Trophoblast cell (in vitro differentiated cells and primary cell): ENCODE measurements around the gene ZFP57.

Source experiments
- DNase-seq, 2 donors: peaks; one replicate each; pipeline ENCODE4 v3.0.0-alpha.2; 2016
- H2AFZ ChIP-seq: 2 replicates; pipeline ENCODE4 v1.6.1; 2013; ENCODE audit warnings: low read length, moderate library complexity, mild to moderate bottlenecking; ENCODE audit not compliant: insufficient read depth, poor library complexity
- H2AK5ac ChIP-seq: 2 replicates; pipeline ENCODE4 v1.6.1; 2013; ENCODE audit warnings: mild to moderate bottlenecking, low read length
- H2BK120ac ChIP-seq: 2 replicates; pipeline ENCODE4 v1.6.1; 2013; ENCODE audit warnings: low read length, mild to moderate bottlenecking, moderate library complexity; ENCODE audit not compliant: insufficient read depth, poor library complexity
- H2BK12ac ChIP-seq: 2 replicates; pipeline ENCODE4 v1.6.1; 2013; ENCODE audit warnings: mild to moderate bottlenecking, low read length, moderate library complexity
- H2BK5ac ChIP-seq: 2 replicates; pipeline ENCODE4 v1.6.1; 2013; ENCODE audit warnings: low read length, low read depth, moderate library complexity, mild to moderate bottlenecking; ENCODE audit not compliant: poor library complexity
- H3K14ac ChIP-seq: 2 replicates; pipeline ENCODE4 v1.6.1; 2013; ENCODE audit warnings: mild to moderate bottlenecking, low read length
- H3K18ac ChIP-seq: 2 replicates; pipeline ENCODE4 v1.6.1; 2013; ENCODE audit warnings: mild to moderate bottlenecking, low read length
- H3K23ac ChIP-seq: 2 replicates; pipeline ENCODE4 v1.6.1; 2013; ENCODE audit warnings: low read length
- H3K27ac ChIP-seq: 2 replicates; pipeline ENCODE4 v1.5.1; 2013; ENCODE audit warnings: low read depth, mild to moderate bottlenecking, inconsistent platforms, low read length, moderate library complexity
- H3K27me3 ChIP-seq: 2 replicates; pipeline ENCODE4 v1.6.1; 2013; ENCODE audit warnings: inconsistent platforms, mild to moderate bottlenecking, low read length, moderate library complexity; ENCODE audit not compliant: insufficient read depth
- H3K36me3 ChIP-seq, 2 experiments: 1 replicate in 1 of 2; 2 replicates in 1 of 2; pipeline ENCODE4 v1.6.1; 2013; ENCODE audit warnings: low read length in 2 of 2, mild to moderate bottlenecking in 2 of 2, moderate library complexity in 1 of 2; ENCODE audit not compliant: insufficient read depth in 2 of 2, control insufficient read depth in 1 of 2
- H3K4ac ChIP-seq: 2 replicates; pipeline ENCODE4 v1.6.1; 2013; ENCODE audit warnings: low read depth, mild to moderate bottlenecking, low read length, moderate library complexity
- H3K4me1 ChIP-seq, 2 experiments: 1 replicate in 1 of 2; 2 replicates in 1 of 2; pipeline ENCODE4 v1.6.1; 2013; ENCODE audit warnings: low read length in 2 of 2, mild to moderate bottlenecking in 2 of 2, moderate library complexity in 1 of 2; ENCODE audit not compliant: insufficient read depth in 2 of 2, control insufficient read depth in 1 of 2
- H3K4me2 ChIP-seq: 2 replicates; pipeline ENCODE4 v1.6.1; 2013; ENCODE audit warnings: inconsistent platforms, mild to moderate bottlenecking, low read length, moderate library complexity
- H3K4me3 ChIP-seq: 2 replicates; pipeline ENCODE4 v1.5.1; 2013; ENCODE audit warnings: mild to moderate bottlenecking, low read depth, low read length, inconsistent platforms
- H3K79me1 ChIP-seq: one replicate; pipeline ENCODE4 v1.6.1; 2013; ENCODE audit warnings: low read length
- H3K79me2 ChIP-seq: 2 replicates; pipeline ENCODE4 v1.6.1; 2013; ENCODE audit warnings: low read length, mild to moderate bottlenecking; ENCODE audit not compliant: control insufficient read depth, insufficient read depth, poor library complexity
- H3K9ac ChIP-seq: 2 replicates; pipeline ENCODE4 v1.6.1; 2013; ENCODE audit warnings: mild to moderate bottlenecking, low read length
- H3K9me3 ChIP-seq: 2 replicates; pipeline ENCODE4 v1.6.1; 2013; ENCODE audit warnings: low read depth, mild to moderate bottlenecking, control low read depth, inconsistent platforms, low read length; ENCODE audit not compliant: insufficient read depth
- H4K12ac ChIP-seq: 2 replicates; pipeline ENCODE4 v1.6.1; 2013; ENCODE audit warnings: low read depth, mild to moderate bottlenecking, low read length, moderate library complexity
- H4K8ac ChIP-seq: 2 replicates; pipeline ENCODE4 v1.6.1; 2013; ENCODE audit warnings: low read depth, mild to moderate bottlenecking, low read length, moderate library complexity
- H4K91ac ChIP-seq: one replicate; pipeline ENCODE4 v1.6.1; 2013; ENCODE audit warnings: low read depth, mild to moderate bottlenecking, low read length, moderate library complexity
- WGBS: extraction: QIAGEN DNeasy Blood & Tissue Kit; methylation state at CpG from one replicate; pipeline ENCODE4 v1.1.7; 2013; ENCODE audit warnings: missing lambda C conversion rate; ENCODE audit not compliant: insufficient read length, insufficient coverage; ENCODE audit errors: extremely low coverage; 5-methylcytosine and 5-hydroxymethylcytosine counted together

ZFP57 gene

DNA sequence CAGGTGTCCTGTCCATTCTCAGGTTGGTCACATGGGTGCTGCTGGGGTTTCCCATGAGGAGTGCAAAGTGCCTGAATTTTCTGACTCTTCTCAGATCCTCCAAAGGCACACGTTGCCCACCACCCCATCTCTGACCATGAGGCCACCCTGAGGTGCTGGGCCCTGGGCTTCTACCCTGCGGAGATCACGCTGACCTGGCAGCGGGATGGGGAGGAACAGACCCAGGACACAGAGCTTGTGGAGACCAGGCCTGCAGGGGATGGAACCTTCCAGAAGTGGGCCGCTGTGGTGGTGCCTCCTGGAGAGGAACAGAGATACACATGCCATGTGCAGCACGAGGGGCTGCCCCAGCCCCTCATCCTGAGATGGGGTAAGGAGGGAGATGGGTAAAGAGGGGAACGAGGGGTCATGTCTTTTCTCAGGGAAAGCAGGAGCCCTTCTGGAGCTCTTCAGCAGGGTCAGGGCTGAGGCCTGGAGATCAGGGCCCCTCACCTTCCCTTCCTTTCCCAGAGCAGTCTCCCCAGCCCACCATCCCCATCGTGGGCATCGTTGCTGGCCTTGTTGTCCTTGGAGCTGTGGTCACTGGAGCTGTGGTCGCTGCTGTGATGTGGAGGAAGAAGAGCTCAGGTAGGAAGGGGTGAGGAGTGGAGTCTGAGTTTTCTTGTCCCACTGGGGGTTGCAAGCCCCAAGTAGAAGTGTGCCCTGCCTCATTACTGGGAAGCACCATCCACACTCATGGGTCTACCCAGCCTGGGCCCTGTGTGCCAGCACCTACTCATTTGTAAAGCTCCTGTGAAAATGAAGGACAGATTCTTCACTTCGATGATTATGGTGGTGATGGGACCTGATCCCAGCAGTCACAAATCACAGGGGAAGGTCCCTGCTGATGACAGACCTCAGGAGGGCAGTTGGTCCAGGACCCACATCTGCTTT, 44.3 kb upstream of the ZFP57 start:
- H4K91ac ChIP-seq = no peak overlapping the region
- no peaks in the 10 kb centered on the region for H3K79me2 ChIP-seq
- no peak overlapping the region for H2BK12ac ChIP-seq
- no peaks in the 10 kb centered on the region for H3K79me1 ChIP-seq
- no peaks in the 10 kb centered on the region for H3K36me3 ChIP-seq
- H4K12ac ChIP-seq = no peak overlapping the region
- H3K9ac ChIP-seq = no peak overlapping the region
- H2AK5ac ChIP-seq = no peak overlapping the region
- H3K9me3 ChIP-seq = no peaks in the 10 kb centered on the region
- H2BK120ac ChIP-seq = no peak overlapping the region
- H3K4me1 ChIP-seq = peaks cover 5 to 6% of the 10 kb centered on the region in 2 experiments
- no peak overlapping the region for H3K27ac ChIP-seq
- H3K4ac ChIP-seq = no peak overlapping the region
- no peak overlapping the region for H3K18ac ChIP-seq
- no peak overlapping the region for H3K4me2 ChIP-seq
- WGBS = no CpG with 5 or more reads among the region's 11 CpGs
- DNase-seq = no peak
- H3K4me3 ChIP-seq = no peak overlapping the region
- no peak overlapping the region for H2AFZ ChIP-seq
- H3K27me3 ChIP-seq = peaks cover 27% of the 10 kb centered on the region
- no peak overlapping the region for H3K14ac ChIP-seq
- no peak overlapping the region for H3K23ac ChIP-seq
- H4K8ac ChIP-seq = no peak overlapping the region
- H2BK5ac ChIP-seq = no peak overlapping the region

DNA sequence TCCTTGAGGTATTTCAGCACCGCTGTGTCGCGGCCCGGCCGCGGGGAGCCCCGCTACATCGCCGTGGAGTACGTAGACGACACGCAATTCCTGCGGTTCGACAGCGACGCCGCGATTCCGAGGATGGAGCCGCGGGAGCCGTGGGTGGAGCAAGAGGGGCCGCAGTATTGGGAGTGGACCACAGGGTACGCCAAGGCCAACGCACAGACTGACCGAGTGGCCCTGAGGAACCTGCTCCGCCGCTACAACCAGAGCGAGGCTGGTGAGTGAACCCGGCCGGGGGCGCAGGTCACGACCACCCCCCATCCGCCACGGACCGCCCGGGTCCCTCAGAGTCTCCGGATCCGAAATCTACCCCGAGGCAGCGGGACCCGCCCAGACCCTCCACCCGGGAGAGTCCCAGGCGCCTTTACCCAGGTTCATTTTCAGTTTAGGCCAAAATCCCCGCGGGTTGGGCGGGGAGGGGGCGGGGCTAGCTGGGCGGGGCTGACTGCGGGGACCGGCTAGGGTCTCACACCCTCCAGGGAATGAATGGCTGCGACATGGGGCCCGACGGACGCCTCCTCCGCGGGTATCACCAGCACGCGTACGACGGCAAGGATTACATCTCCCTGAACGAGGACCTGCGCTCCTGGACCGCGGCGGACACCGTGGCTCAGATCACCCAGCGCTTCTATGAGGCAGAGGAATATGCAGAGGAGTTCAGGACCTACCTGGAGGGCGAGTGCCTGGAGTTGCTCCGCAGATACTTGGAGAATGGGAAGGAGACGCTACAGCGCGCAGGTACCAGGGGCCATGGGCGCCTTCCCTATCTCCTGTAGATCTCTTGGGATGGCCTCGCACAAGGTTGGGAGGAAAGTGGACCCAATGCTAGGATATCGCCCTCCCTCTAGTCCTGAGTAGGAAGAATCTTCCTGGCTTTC, 43.0 kb upstream of the ZFP57 start:
- Histone ChIP-seq H2BK12ac (no peak overlapping the region), H4K8ac (no peak overlapping the region), H2AFZ (peak overlapping the region; percentile 4), H3K14ac (no peak overlapping the region), H3K27ac (no peak overlapping the region), H3K4me2 (peak overlapping the region; percentile 79), H3K4me3 (peak overlapping the region; percentile 68), H3K4me1 (peaks cover 5 to 6% of the 10 kb centered on the region in 2 experiments), H3K79me2 (no peaks in the 10 kb centered on the region), H2BK5ac (no peak overlapping the region), H3K23ac (no peak overlapping the region), H2BK120ac (no peak overlapping the region), H3K18ac (no peak overlapping the region), H2AK5ac (no peak overlapping the region), H4K91ac (no peak overlapping the region), H3K9me3 (no peaks in the 10 kb centered on the region), H4K12ac (no peak overlapping the region), H3K79me1 (no peaks in the 10 kb centered on the region), H3K9ac (no peak overlapping the region), H3K4ac (no peak overlapping the region), H3K27me3 (peaks cover 27% of the 10 kb centered on the region), H3K36me3 (no peaks in the 10 kb centered on the region)
- WGBS = no CpG with 5 or more reads among the region's 76 CpGs
- DNase-seq = peak in 1 of 2 donors; percentile 44

DNA sequence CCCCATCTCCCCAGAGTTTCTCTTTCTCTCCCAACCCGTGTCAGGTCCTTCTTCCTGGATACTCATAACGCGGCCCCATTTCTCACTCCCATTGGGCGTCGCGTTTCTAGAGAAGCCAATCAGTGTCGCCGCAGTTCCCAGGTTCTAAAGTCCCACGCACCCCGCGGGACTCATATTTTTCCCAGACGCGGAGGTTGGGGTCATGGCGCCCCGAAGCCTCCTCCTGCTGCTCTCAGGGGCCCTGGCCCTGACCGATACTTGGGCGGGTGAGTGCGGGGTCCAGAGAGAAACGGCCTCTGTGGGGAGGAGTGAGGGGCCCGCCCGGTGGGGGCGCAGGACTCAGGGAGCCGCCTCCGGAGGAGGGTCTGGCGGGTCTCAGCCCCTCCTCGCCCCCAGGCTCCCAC, 42.3 kb upstream of the ZFP57 start, which contains the start of gene HLA-F:
TSS of gene HLA-F (plus strand) at position 173 of the 404 bp plus-strand sequence. CDS start at position 203, 30 bp downstream.
- Histone ChIP-seq H4K12ac (no peak within 1 kb of the TSS), H4K8ac (no peak within 1 kb of the TSS), H3K79me1 (no peaks in the 10 kb centered on the region), H2AK5ac (no peak within 1 kb of the TSS), H3K4me2 (peak within 1 kb of the TSS; percentile 79), H3K9ac (no peak within 1 kb of the TSS), H3K79me2 (no peaks in the 10 kb centered on the region), H3K4ac (no peak within 1 kb of the TSS), H2BK120ac (no peak within 1 kb of the TSS), H2BK5ac (no peak within 1 kb of the TSS), H2AFZ (peak within 1 kb of the TSS; percentile 4), H3K9me3 (no peaks in the 10 kb centered on the region), H3K4me3 (peak within 1 kb of the TSS; percentile 68), H3K27me3 (peaks cover 27% of the 10 kb centered on the region), H3K18ac (no peak within 1 kb of the TSS), H3K23ac (no peak within 1 kb of the TSS), H3K36me3 (no peaks in the 10 kb centered on the region), H2BK12ac (no peak within 1 kb of the TSS), H3K14ac (no peak within 1 kb of the TSS), H4K91ac (no peak within 1 kb of the TSS), H3K27ac (no peak within 1 kb of the TSS), H3K4me1 (peaks cover 5 to 6% of the 10 kb centered on the region in 2 experiments)
- peak; percentile 54 to 56 for DNase-seq
- no CpG with 5 or more reads among the region's 26 CpGs for WGBS

DNA sequence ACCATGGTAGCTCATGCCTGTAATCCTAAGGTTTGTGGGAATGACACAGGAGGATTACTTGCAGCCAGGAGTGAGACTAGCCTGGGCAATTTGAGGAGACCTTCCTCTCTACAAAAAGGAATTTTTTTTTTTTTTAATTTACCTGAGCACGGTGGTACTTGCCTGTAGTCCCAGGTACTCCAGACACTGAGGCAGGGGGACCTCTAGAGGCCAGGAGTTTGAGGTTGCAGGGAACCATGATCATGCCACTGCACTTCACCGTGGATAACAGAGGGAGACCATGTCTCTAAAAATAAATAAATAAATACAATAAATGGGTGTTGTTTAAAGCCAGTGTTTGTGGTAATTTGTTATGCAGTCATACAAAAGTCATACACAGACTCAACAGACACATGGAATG, 39.9 kb upstream of the ZFP57 start:
- H3K4ac ChIP-seq = no peak overlapping the region
- no peak overlapping the region for H3K18ac ChIP-seq
- no peak overlapping the region for H4K91ac ChIP-seq
- no peaks in the 10 kb centered on the region for H3K9me3 ChIP-seq
- H3K4me3 ChIP-seq = no peak overlapping the region
- H3K4me1 ChIP-seq = peaks cover 5 to 6% of the 10 kb centered on the region in 2 experiments
- H2BK12ac ChIP-seq = no peak overlapping the region
- peaks cover 27% of the 10 kb centered on the region for H3K27me3 ChIP-seq
- H3K27ac ChIP-seq = no peak overlapping the region
- H3K36me3 ChIP-seq = no peaks in the 10 kb centered on the region
- no peaks in the 10 kb centered on the region for H3K79me1 ChIP-seq
- no peak overlapping the region for H2AK5ac ChIP-seq
- no peak overlapping the region for H4K12ac ChIP-seq
- no peak overlapping the region for H3K4me2 ChIP-seq
- no peak overlapping the region for H3K14ac ChIP-seq
- no CpG with 5 or more reads among the region's 2 CpGs for WGBS
- H3K9ac ChIP-seq = no peak overlapping the region
- H2AFZ ChIP-seq = no peak overlapping the region
- DNase-seq = no peak
- H3K23ac ChIP-seq = no peak overlapping the region
- no peaks in the 10 kb centered on the region for H3K79me2 ChIP-seq
- no peak overlapping the region for H2BK120ac ChIP-seq
- no peak overlapping the region for H4K8ac ChIP-seq
- no peak overlapping the region for H2BK5ac ChIP-seq
